Measurements from ENCODE around the gene FASTK. TPM values are rescaled to one million over a fixed set of nuclear protein-coding genes. Genes with fewer than 3 reads are reported as not detected.

Gene FASTK
- total RNA-seq, 1 donor from 2014 or later = 89.8 TPM

- no peak for DNase-seq (ENCODE audit: low read depth)
- TF ChIP-seq, protein P1, sequence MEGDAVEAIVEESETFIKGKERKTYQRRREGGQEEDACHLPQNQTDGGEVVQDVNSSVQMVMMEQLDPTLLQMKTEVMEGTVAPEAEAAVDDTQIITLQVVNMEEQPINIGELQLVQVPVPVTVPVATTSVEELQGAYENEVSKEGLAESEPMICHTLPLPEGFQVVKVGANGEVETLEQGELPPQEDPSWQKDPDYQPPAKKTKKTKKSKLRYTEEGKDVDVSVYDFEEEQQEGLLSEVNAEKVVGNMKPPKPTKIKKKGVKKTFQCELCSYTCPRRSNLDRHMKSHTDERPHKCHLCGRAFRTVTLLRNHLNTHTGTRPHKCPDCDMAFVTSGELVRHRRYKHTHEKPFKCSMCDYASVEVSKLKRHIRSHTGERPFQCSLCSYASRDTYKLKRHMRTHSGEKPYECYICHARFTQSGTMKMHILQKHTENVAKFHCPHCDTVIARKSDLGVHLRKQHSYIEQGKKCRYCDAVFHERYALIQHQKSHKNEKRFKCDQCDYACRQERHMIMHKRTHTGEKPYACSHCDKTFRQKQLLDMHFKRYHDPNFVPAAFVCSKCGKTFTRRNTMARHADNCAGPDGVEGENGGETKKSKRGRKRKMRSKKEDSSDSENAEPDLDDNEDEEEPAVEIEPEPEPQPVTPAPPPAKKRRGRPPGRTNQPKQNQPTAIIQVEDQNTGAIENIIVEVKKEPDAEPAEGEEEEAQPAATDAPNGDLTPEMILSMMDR (conservative IDR thresholded peaks at IDR 0.05; ENCODE audit: low read depth, low read length) = no peak
Measured at GRCh38 chr7:151075978-151076426, 4.6 kb downstream of the FASTK start.

GRCh38 chr7:151075662-151075971 lies 5.0 kb downstream of the FASTK start:
- TF ChIP-seq, protein P1 (conservative IDR thresholded peaks at IDR 0.05; ENCODE audit: low read depth, low read length) = no peak
- no peak overlapping the region for H3K4me3 ChIP-seq (ENCODE audit: low read depth, low read length)
- DNase-seq (ENCODE audit: low read depth) = no peak

More at GRCh38 chr7:151075978-151076426, 4.6 kb downstream of the FASTK start:
- no peak overlapping the region for H3K4me3 ChIP-seq (ENCODE audit: low read depth, low read length)

GRCh38 chr7:151074817-151075661 lies 5.6 kb downstream of the FASTK start:
- no peak for DNase-seq (ENCODE audit: low read depth)
- H3K4me3 ChIP-seq (ENCODE audit: low read depth, low read length) = no peak overlapping the region
- TF ChIP-seq, protein P1 (conservative IDR thresholded peaks at IDR 0.05; ENCODE audit: low read depth, low read length) = no peak

DNA sequence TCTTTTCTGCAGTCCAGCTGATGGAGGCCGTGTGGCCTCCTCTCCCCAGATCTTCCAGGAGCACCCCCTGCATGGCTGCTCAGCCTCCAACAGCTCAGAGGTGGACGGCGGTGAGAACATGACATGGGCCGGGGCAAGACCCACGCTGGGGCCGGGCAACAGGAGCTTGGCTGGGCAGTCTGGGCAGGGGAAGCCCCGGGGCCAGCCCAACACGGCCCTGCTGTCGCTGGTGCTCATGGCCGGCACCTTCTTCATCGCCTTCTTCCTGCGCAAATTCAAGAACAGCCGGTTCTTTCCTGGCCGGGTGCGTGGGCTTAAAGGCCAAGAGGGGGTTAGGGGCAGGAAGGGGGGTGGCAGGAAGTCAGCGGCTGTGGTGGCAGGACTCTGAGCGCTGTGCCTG lies 6.6 kb downstream of the FASTK start:
- DNase-seq (ENCODE audit: low read depth) = no peak
- no peak overlapping the region for H3K4me3 ChIP-seq (ENCODE audit: low read depth, low read length)
- TF ChIP-seq, protein P1 (conservative IDR thresholded peaks at IDR 0.05; ENCODE audit: low read depth, low read length) = no peak

DNA sequence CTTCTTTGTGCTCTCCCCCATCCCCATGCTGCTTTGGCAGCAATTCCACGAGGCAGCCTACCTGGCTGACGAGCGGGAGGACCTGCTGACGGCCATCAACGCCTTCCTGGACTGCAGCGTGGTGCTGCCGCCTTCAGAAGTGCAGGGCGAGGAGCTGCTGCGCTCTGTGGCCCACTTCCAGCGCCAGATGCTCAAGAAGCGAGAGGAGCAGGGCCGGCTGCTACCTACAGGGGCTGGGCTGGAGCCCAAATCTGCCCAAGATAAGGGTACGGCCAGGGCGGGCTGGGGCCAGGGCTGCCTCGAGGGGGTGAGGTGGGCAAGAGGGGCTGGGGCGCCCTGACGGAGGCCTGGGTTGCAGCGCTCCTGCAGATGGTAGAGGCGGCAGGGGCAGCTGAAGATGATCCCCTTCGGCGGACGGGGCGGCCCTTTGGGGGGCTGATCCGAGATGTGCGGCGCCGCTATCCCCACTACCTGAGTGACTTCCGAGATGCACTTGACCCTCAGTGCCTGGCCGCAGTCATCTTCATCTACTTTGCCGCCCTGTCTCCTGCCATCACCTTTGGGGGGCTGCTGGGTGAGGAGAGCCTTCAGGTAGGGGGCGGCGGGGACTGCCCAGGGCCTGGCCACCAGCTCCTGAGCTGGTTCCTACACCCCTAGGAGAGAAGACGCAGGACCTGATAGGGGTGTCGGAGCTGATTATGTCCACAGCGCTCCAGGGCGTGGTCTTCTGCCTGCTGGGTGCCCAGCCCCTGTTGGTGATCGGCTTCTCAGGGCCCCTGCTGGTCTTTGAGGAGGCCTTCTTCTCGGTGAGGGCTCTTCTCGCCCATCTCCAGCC lies 9.4 kb downstream of the FASTK start:
- no peak overlapping the region for H3K4me3 ChIP-seq (ENCODE audit: low read depth, low read length)
- TF ChIP-seq, protein P1 (conservative IDR thresholded peaks at IDR 0.05; ENCODE audit: low read depth, low read length) = no peak
- DNase-seq (ENCODE audit: low read depth) = no peak

- no peak for DNase-seq (ENCODE audit: low read depth)
- TF ChIP-seq, protein P1 (conservative IDR thresholded peaks at IDR 0.05; ENCODE audit: low read depth, low read length) = no peak
- H3K4me3 ChIP-seq (ENCODE audit: low read depth, low read length) = no peak overlapping the region
Measured at GRCh38 chr7:151070574-151070960, 10.0 kb downstream of the FASTK start.
